Keratinocyte (primary cell): ENCODE results near the gene VAMP8. TPM values are rescaled to one million over a fixed set of nuclear protein-coding genes. Genes with fewer than 3 reads are reported as not detected.

Experiments used
- DNase-seq: peaks from one replicate; pipeline ENCODE4 v3.0.0-alpha.2; 2011; ENCODE audit warnings: low read depth, missing footprints, low spot score
- FAIRE-seq: peaks from 2 replicates; lab custom pipeline; 2011; peaks lifted over from hg19 to GRCh38; lab: Jason Lieb, UNC
- H2AFZ ChIP-seq: 2 replicates; pipeline ENCODE4 v1.6.0; 2012; ENCODE audit warnings: low read length, control low read depth, inconsistent platforms; ENCODE audit not compliant: control insufficient read depth
- H3K27ac ChIP-seq: 2 replicates; pipeline ENCODE4 v1.5.1; 2011; ENCODE audit warnings: low read length; ENCODE audit not compliant: control insufficient read depth, insufficient read depth
- H3K27me3 ChIP-seq: 3 replicates; pipeline ENCODE4 v1.6.0; 2011; ENCODE audit warnings: low read length; ENCODE audit not compliant: control insufficient read depth, insufficient read depth; ENCODE audit errors: extremely low read depth
- H3K36me3 ChIP-seq, 2 experiments: 2 replicates in 1 of 2; 3 replicates in 1 of 2; pipeline ENCODE4 v1.5.1; 2011; ENCODE audit warnings: low read length in 2 of 2, mild to moderate bottlenecking in 1 of 2; ENCODE audit not compliant: control insufficient read depth in 2 of 2, insufficient read depth in 2 of 2; ENCODE audit errors: extremely low read depth in 1 of 2
- H3K4me1 ChIP-seq: 3 replicates; pipeline ENCODE4 v1.5.1; 2011; ENCODE audit warnings: low read length; ENCODE audit not compliant: control insufficient read depth, insufficient read depth; ENCODE audit errors: extremely low read depth
- H3K4me2 ChIP-seq: 3 replicates; pipeline ENCODE4 v1.6.0; 2011; ENCODE audit warnings: low read depth, low read length; ENCODE audit not compliant: control insufficient read depth, insufficient read depth; ENCODE audit errors: extremely low read depth
- H3K4me3 ChIP-seq, 3 experiments: fragments of 200-600 bp in 1 of 3; sonication (generic) in 1 of 3; 2 replicates in 2 of 3; 3 replicates in 1 of 3; pipeline ENCODE4 v1.5.1; 2011 to 2016; ENCODE audit warnings: low read length in 3 of 3, mild to moderate bottlenecking in 3 of 3, control low read depth in 2 of 3, inconsistent platforms in 1 of 3, low read depth in 1 of 3, mixed read lengths in 1 of 3, mixed run types in 1 of 3, moderate library complexity in 1 of 3; ENCODE audit not compliant: control insufficient read depth in 2 of 3, insufficient read depth in 2 of 3; ENCODE audit errors: extremely low read depth in 1 of 3
- H3K79me2 ChIP-seq: 2 replicates; pipeline ENCODE4 v1.6.0; 2012; ENCODE audit warnings: low read length; ENCODE audit not compliant: control insufficient read depth, insufficient read depth
- H3K9ac ChIP-seq: 3 replicates; pipeline ENCODE4 v1.6.0; 2011; ENCODE audit warnings: low read length; ENCODE audit not compliant: control insufficient read depth, insufficient read depth; ENCODE audit errors: extremely low read depth
- H3K9me1 ChIP-seq: 3 replicates; pipeline ENCODE4 v1.6.0; 2011; ENCODE audit warnings: low read length; ENCODE audit not compliant: control insufficient read depth, insufficient read depth; ENCODE audit errors: extremely low read depth
- H3K9me3 ChIP-seq: 2 replicates; pipeline ENCODE4 v1.5.1; 2012; ENCODE audit warnings: low read depth, low read length; ENCODE audit not compliant: control insufficient read depth
- H4K20me1 ChIP-seq: 3 replicates; pipeline ENCODE4 v1.6.0; 2011; ENCODE audit warnings: low read length; ENCODE audit not compliant: control insufficient read depth, insufficient read depth; ENCODE audit errors: extremely low read depth
- CTCF ChIP-seq, 3 experiments: IDR thresholded peaks in 1 of 3; conservative IDR thresholded peaks in 1 of 3; optimal IDR thresholded peaks in 1 of 3; 2 replicates in 2 of 3; 3 replicates in 1 of 3; pipeline versions ENCODE3 to v1.5.1; 2011; ENCODE audit warnings: low read length in 3 of 3, mild to moderate bottlenecking in 3 of 3, moderate library complexity in 2 of 3, control low read depth in 1 of 3, inconsistent platforms in 1 of 3; ENCODE audit not compliant: insufficient read depth in 2 of 3; ENCODE audit errors: extremely low read depth in 1 of 3
- EZH2 ChIP-seq: IDR thresholded peaks from one replicate; pipeline ENCODE4 v1.6.1; 2012; ENCODE audit warnings: inconsistent platforms, mild to moderate bottlenecking, low read length, moderate library complexity
- dilution Hi-C: fragments of 300-500 bp; cut with MboI; formaldehyde crosslinking; loops from one replicate; pipeline ENCODE4 v1.7.0; 2020; ENCODE audit warnings: low sequenced_read_pairs; ENCODE audit not compliant: extremely low pct_ligation_motif_present
- polyA plus RNA-seq, 5 experiments: library from polyadenylated mRNA; depleted of rRNA in 3 of 5; stranded (reverse) in 3 of 5; stranded (forward) in 1 of 5; unstranded in 1 of 5; fragments of >200 nt; gene quantifications; 1 replicate in 1 of 5; 2 replicates in 3 of 5; 3 replicates in 1 of 5; pipeline versions ENCODE4 v1.2.1 to v1.2.3, GENCODE V29; 2011 to 2012; ENCODE audit warnings: missing spikeins in 2 of 5, low read depth in 1 of 5, low replicate concordance in 1 of 5

VAMP8 gene
- polyA plus RNA-seq, 1 donor (not counting 4 experiments of a cell fraction or from before 2014, with no cell fraction given), result 385 TPM

- peaks cover 7 to 30% of the 10 kb centered on the region in 2 experiments for H3K36me3 ChIP-seq
Observed at GRCh38 chr2:85619617-85620016, 42.2 kb downstream of the VAMP8 start.

GRCh38 chr2:85621338-85621737 lies 44.0 kb downstream of the VAMP8 start:
- Histone ChIP-seq H3K27me3 (no peaks in the 10 kb centered on the region), H3K79me2 (peaks cover 42% of the 10 kb centered on the region), H3K9ac (no peak overlapping the region), H3K9me3 (no peaks in the 10 kb centered on the region), H3K4me2 (no peak overlapping the region), H4K20me1 (no peaks in the 10 kb centered on the region), H3K27ac (no peak overlapping the region), H3K4me1 (peaks cover 16% of the 10 kb centered on the region), H3K9me1 (no peaks in the 10 kb centered on the region), H3K4me3 (no peak overlapping the region), H2AFZ (no peak overlapping the region), H3K36me3 (peaks cover 14 to 42% of the 10 kb centered on the region in 2 experiments)
- FAIRE-seq (no peak), DNase-seq (no peak)
- dilution Hi-C loops, result no loop called here
- TF ChIP-seq EZH2 (no peak), CTCF (optimal IDR thresholded peaks at IDR 0.05 in 1 of 3, IDR thresholded peaks at IDR 0.05 in 1 of 3, conservative IDR thresholded peaks at IDR 0.05 in 1 of 3; ENCODE audit: extremely low read depth in 1 of 3, insufficient read depth in 2 of 3, low read length in 3 of 3) (no peak)

More at GRCh38 chr2:85619617-85620016, 42.2 kb downstream of the VAMP8 start:
- H3K4me2 ChIP-seq, result no peak overlapping the region
- peaks cover 45% of the 10 kb centered on the region for H3K79me2 ChIP-seq
- peaks cover 16% of the 10 kb centered on the region for H3K4me1 ChIP-seq
- no peak overlapping the region for H3K4me3 ChIP-seq
- H3K9me3 ChIP-seq, result no peaks in the 10 kb centered on the region
- H3K9me1 ChIP-seq, result no peaks in the 10 kb centered on the region
- FAIRE-seq (no peak), DNase-seq (no peak)
- H4K20me1 ChIP-seq, result no peaks in the 10 kb centered on the region
- no peak overlapping the region for H3K27ac ChIP-seq
- TF ChIP-seq EZH2 (no peak), CTCF (optimal IDR thresholded peaks at IDR 0.05 in 1 of 3, IDR thresholded peaks at IDR 0.05 in 1 of 3, conservative IDR thresholded peaks at IDR 0.05 in 1 of 3; ENCODE audit: extremely low read depth in 1 of 3, insufficient read depth in 2 of 3, low read length in 3 of 3) (no peak)
- H3K9ac ChIP-seq, result no peak overlapping the region
- H2AFZ ChIP-seq, result no peak overlapping the region
- H3K27me3 ChIP-seq, result no peaks in the 10 kb centered on the region
- dilution Hi-C loops, result no loop called here
